SU-DHL-6 (cell line): Measurements from ENCODE around the gene DCTN3.

ENCODE experiments used
- EZH2phosphoT487 ChIP-seq: fragments of 200-600 bp; sonication (generic), shearing (Covaris generic); conservative IDR thresholded peaks from 2 replicates; pipeline ENCODE4 v1.6.1; 2018; ENCODE audit warnings: mild to moderate bottlenecking, antibody characterized with exemption, low read length, moderate library complexity, mixed read lengths
- TF ChIP-seq, protein P1 (sequence below): fragments of 200-600 bp; sonication (generic); IDR thresholded peaks from one replicate; pipeline ENCODE4 v1.5.1; 2017; ENCODE audit warnings: antibody characterized with exemption, mild to moderate bottlenecking, low read length, moderate library complexity; ENCODE audit not compliant: insufficient read depth, poor library complexity, severe bottlenecking

GRCh38 chr9:34566972-34567371 is 53.3 kb downstream of the DCTN3 start:
- TF ChIP-seq, protein P1, sequence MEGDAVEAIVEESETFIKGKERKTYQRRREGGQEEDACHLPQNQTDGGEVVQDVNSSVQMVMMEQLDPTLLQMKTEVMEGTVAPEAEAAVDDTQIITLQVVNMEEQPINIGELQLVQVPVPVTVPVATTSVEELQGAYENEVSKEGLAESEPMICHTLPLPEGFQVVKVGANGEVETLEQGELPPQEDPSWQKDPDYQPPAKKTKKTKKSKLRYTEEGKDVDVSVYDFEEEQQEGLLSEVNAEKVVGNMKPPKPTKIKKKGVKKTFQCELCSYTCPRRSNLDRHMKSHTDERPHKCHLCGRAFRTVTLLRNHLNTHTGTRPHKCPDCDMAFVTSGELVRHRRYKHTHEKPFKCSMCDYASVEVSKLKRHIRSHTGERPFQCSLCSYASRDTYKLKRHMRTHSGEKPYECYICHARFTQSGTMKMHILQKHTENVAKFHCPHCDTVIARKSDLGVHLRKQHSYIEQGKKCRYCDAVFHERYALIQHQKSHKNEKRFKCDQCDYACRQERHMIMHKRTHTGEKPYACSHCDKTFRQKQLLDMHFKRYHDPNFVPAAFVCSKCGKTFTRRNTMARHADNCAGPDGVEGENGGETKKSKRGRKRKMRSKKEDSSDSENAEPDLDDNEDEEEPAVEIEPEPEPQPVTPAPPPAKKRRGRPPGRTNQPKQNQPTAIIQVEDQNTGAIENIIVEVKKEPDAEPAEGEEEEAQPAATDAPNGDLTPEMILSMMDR: no peak
- TF ChIP-seq EZH2phosphoT487: no peak
